Thymus (tissue), 11 donors: ENCODE measurements around the gene PROCR. TPM values are rescaled to one million over a fixed set of nuclear protein-coding genes. Genes with fewer than 3 reads are reported as not detected.

Source experiments
- DNase-seq, 9 donors: peaks; one replicate each; pipeline ENCODE4 v3.0.0-alpha.2; 2013; ENCODE audit warnings: low spot score in 9 of 9, low read depth in 6 of 9, missing footprints in 1 of 9
- H3K27ac ChIP-seq, 2 donors: one replicate each; pipeline ENCODE4 v1.5.1; 2013; ENCODE audit warnings: control low read depth in 1 of 2, low read depth in 1 of 2, low read length in 1 of 2, mild to moderate bottlenecking in 1 of 2, moderate library complexity in 1 of 2
- H3K27me3 ChIP-seq, 2 donors: one replicate each; pipeline ENCODE4 v1.5.1; 2013; ENCODE audit warnings: low read length in 1 of 2; ENCODE audit not compliant: control insufficient read depth in 2 of 2, insufficient read depth in 1 of 2
- H3K36me3 ChIP-seq, 2 donors: one replicate each; pipeline ENCODE4 v1.5.1; 2013; ENCODE audit warnings: low read length in 1 of 2, mild to moderate bottlenecking in 1 of 2, moderate library complexity in 1 of 2; ENCODE audit not compliant: control insufficient read depth in 2 of 2, insufficient read depth in 2 of 2
- H3K4me1 ChIP-seq, 2 donors: one replicate each; pipeline ENCODE4 v1.5.1; 2013; ENCODE audit warnings: low read length in 2 of 2; ENCODE audit not compliant: control insufficient read depth in 2 of 2, insufficient read depth in 2 of 2
- H3K4me3 ChIP-seq, 2 donors: one replicate each; pipeline ENCODE4 v1.5.1; 2013; ENCODE audit warnings: low read length in 2 of 2, control low read depth in 1 of 2, mild to moderate bottlenecking in 1 of 2
- H3K9me3 ChIP-seq, 2 donors: one replicate each; pipeline ENCODE4 v1.5.1; 2013; ENCODE audit warnings: low read length in 1 of 2, mild to moderate bottlenecking in 1 of 2; ENCODE audit not compliant: control insufficient read depth in 2 of 2, insufficient read depth in 1 of 2
- WGBS: extraction: QIAGEN DNeasy Blood & Tissue Kit; methylation state at CpG from one replicate; pipeline ENCODE4 v1.1.7; 2013; 5-methylcytosine and 5-hydroxymethylcytosine counted together
- polyA plus RNA-seq: library from polyadenylated mRNA; stranded (reverse); fragments of 200-250 nt; gene quantifications from one replicate; pipeline ENCODE4 v1.2.3, GENCODE V29; 2013
- total RNA-seq: library from RNA; stranded (reverse); fragments of 120-200 nt; gene quantifications from one replicate; pipeline ENCODE4 v1.2.4, GENCODE V29; 2013
- donor health status: healthy.

The PROCR gene
- total and polyA plus RNA-seq, 2 donors = 4.6 to 7.8 TPM

DNA sequence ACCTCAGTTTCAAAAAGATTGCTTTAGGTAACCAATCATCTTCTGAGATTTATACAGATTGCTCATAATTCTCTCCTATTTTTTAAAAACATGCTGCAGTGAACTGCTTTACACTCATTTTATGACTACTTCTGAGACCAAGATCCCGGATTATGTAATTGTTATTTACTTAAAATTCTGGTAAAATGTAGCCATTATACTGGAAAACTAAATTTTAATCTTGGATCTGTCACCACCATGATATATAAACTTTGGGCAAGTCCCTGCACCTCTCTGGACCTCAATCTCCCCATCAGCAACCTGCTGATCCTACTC is 477 bp upstream of the PROCR start:
- H3K27ac ChIP-seq = no peak overlapping the region
- H3K9me3 ChIP-seq = peaks cover 0 to 3% of the 10 kb centered on the region in 2 donors
- WGBS = 97% methylated on average over 1 of the region's 1 CpG
- H3K36me3 ChIP-seq = no peaks in the 10 kb centered on the region
- H3K4me3 ChIP-seq = no peak overlapping the region
- DNase-seq = no peak
- H3K27me3 ChIP-seq = peaks cover 0 to 7% of the 10 kb centered on the region in 2 donors
- peaks cover 0 to 9% of the 10 kb centered on the region in 2 donors for H3K4me1 ChIP-seq

GRCh38 chr20:35172434-35172806 is 548 bp downstream of the PROCR start:
- no peak overlapping the region for H3K4me3 ChIP-seq
- H3K9me3 ChIP-seq = peaks cover 0 to 3% of the 10 kb centered on the region in 2 donors
- DNase-seq = no peak
- WGBS = 84% methylated on average over 3 of the region's 3 CpGs
- peaks cover 0 to 7% of the 10 kb centered on the region in 2 donors for H3K27me3 ChIP-seq
- H3K4me1 ChIP-seq = peaks cover 0 to 9% of the 10 kb centered on the region in 2 donors
- no peaks in the 10 kb centered on the region for H3K36me3 ChIP-seq
- H3K27ac ChIP-seq = no peak overlapping the region

- WGBS = 97% methylated on average over 12 of the region's 12 CpGs
- no peak for DNase-seq
- Histone ChIP-seq H3K4me3 (no peak overlapping the region), H3K9me3 (peaks cover 0 to 3% of the 10 kb centered on the region in 2 donors), H3K27ac (no peak overlapping the region), H3K4me1 (peaks cover 0 to 9% of the 10 kb centered on the region in 2 donors), H3K36me3 (no peaks in the 10 kb centered on the region), H3K27me3 (peaks cover 0 to 7% of the 10 kb centered on the region in 2 donors)
Observed at GRCh38 chr20:35173576-35174192, 1.8 kb downstream of the PROCR start.

GRCh38 chr20:35174458-35175216 is 2.8 kb downstream of the PROCR start:
- WGBS = 91% methylated on average over 49 of the region's 49 CpGs

GRCh38 chr20:35176132-35176531 is 4.3 kb downstream of the PROCR start:
- peaks cover 0 to 7% of the 10 kb centered on the region in 2 donors for H3K27me3 ChIP-seq
- no peak for DNase-seq
- H3K4me3 ChIP-seq = no peak overlapping the region
- H3K9me3 ChIP-seq = peaks cover 0 to 3% of the 10 kb centered on the region in 2 donors
- no peak overlapping the region for H3K27ac ChIP-seq
- H3K36me3 ChIP-seq = no peaks in the 10 kb centered on the region
- 97% methylated on average over 14 of the region's 14 CpGs for WGBS
- H3K4me1 ChIP-seq = peaks cover 0 to 9% of the 10 kb centered on the region in 2 donors

More at GRCh38 chr20:35174458-35175216, 2.8 kb downstream of the PROCR start:
- H3K27ac ChIP-seq = no peak overlapping the region
- H3K27me3 ChIP-seq = peaks cover 0 to 7% of the 10 kb centered on the region in 2 donors
- no peak for DNase-seq
- H3K4me1 ChIP-seq = peaks cover 0 to 9% of the 10 kb centered on the region in 2 donors
- peaks cover 0 to 3% of the 10 kb centered on the region in 2 donors for H3K9me3 ChIP-seq
- H3K36me3 ChIP-seq = no peaks in the 10 kb centered on the region
- H3K4me3 ChIP-seq = no peak overlapping the region

DNA sequence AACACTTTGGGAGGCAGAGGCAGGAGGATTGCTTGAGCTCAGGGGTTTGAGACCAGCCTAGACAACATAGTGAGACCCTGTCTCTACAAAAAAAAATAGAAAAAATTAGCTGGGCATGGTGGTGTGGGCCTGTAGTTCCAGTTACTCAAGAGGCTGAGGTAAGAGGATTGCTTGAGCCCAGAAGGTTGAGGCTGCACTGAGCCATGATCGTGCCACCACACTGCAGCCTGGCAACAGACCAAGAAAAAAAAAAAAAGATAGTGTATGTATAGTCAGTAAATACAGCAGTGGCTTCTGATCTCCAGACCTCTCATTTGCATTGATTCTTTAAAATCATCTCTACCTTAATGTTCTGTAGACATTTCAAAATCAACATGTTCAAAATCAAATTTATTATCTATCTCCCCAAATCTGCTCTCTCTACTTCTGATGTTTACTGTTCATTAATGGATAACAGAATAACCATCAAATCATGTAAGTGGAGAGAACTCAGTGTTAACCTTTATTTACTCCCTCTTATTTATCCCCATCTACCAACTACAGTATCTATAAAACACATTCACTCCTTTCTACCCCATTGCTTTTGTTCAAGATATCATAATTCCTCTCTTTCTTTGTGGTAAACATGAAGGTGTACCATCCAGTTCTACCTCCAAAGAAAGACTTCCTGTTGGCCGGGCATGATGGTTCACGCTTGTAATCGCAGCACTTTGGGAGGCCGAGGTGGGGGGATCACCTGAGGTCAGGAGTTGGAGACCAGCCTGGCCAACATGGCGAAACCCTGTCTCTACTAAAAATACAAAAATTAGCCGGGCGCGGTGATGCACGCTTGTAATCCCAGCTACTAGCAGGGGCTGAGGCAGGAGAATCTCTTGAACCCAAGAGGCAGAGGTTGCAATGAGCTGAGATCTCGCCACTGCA is 7.7 kb downstream of the PROCR start:
- Histone ChIP-seq H3K27ac (no peak overlapping the region), H3K4me3 (no peak overlapping the region), H3K36me3 (no peaks in the 10 kb centered on the region), H3K27me3 (no peaks in the 10 kb centered on the region), H3K4me1 (no peaks in the 10 kb centered on the region), H3K9me3 (peaks cover 0 to 3% of the 10 kb centered on the region in 2 donors)
- DNase-seq = no peak
- 93% methylated on average over 11 of the region's 11 CpGs for WGBS

DNA sequence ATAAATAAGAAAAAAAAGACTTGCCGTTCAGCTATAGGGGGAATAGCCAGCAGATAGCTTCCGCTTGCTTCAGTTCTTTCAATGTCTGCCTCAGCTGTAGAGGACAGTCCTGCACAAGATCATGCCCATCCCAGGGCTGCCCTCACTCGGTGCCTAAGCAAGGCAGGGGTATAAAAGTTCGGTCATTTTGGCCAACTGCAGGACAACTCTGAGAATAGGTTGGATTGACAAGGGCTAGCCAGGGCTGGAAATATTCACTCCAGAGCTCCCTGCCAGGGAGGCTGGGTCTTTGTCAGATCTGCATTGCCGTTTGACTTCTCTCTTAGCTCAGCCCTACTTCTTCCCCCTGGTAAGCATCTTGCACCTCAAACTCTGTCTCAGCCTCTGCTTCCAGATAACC is 8.4 kb downstream of the PROCR start:
- no peak overlapping the region for H3K4me3 ChIP-seq
- no peak for DNase-seq
- H3K36me3 ChIP-seq = no peaks in the 10 kb centered on the region
- H3K27ac ChIP-seq = no peak overlapping the region
- no peaks in the 10 kb centered on the region for H3K4me1 ChIP-seq
- H3K27me3 ChIP-seq = no peaks in the 10 kb centered on the region
- WGBS = 96% methylated on average over 5 of the region's 5 CpGs
- no peaks in the 10 kb centered on the region for H3K9me3 ChIP-seq

DNA sequence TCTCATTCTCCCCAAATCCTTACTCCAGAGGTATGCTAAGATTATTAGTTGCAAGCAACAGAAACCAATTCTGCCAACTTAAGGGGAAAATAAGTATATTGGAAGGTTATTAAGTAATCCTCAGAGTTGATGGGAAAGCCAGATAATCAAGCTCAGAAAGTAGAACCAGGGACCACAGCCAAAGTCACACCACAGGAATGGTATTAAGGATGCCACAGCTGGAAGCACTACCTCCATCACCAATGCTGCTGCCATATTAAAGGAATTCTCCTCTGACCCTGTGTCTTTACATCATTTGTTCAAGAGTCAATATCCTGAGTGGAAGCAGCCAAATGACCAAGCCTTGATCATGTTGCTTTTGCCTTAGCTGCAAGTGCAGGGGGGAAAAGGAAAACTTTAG is 9.9 kb downstream of the PROCR start:
- H3K36me3 ChIP-seq = no peaks in the 10 kb centered on the region
- H3K9me3 ChIP-seq = no peaks in the 10 kb centered on the region
- no peak overlapping the region for H3K4me3 ChIP-seq
- DNase-seq = no peak
- H3K27me3 ChIP-seq = no peaks in the 10 kb centered on the region
- no peaks in the 10 kb centered on the region for H3K4me1 ChIP-seq
- no peak overlapping the region for H3K27ac ChIP-seq
